Measurements from ENCODE around the gene GALC. TPM values are rescaled to one million over a fixed set of nuclear protein-coding genes. Genes with fewer than 3 reads are reported as not detected.

The GALC gene
- total RNA-seq, 4 donors from 2014 or later, result 11.8 to 40.2 (median 20.2) TPM

DNA sequence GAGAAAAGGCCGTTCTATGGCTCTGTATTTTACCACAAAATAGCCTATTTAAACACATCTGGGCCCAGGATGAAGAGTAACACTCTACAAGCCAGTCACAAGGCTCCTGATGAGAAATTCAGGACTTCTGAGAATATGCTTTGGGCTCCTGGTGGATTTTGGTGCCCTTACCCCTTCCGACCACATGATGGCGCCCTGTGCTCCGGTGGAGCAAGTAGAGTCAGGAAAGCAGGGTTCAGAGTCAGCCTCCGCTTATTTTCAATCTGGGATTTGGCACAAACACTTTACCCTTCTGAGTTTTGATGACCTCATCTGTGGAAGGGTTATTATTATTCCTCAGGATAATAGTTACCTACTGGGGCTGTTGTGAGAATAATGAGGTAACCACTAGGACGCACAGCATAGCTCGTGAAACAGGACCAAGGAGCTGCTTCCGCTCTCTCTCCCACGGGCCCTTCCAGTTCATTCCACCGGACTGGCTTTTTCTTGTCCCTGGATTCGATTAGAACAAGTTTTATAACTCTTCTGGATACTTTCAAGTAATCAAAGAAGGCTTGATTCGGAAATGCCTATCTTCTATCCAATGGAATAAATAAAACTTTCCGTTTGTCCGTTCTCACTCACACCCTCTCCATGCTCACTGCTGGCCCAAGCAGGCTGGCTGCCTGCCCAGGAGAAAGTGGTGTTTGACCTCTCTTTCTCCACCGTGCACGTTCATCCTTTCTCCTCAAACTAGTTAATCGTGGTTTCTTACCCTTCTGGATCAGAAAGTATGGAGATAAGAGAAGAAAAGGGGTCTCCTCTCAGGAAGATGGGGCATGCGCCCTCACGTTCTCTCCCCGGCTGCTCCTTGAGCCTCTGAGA lies 104.6 kb downstream of the GALC start:
- Histone ChIP-seq H3K27me3 (no peaks in the 10 kb centered on the region), H3K27ac (peak overlapping the region; percentile 46 to 56), H3K9me3 (no peaks in the 10 kb centered on the region), H3K36me3 (no peaks in the 10 kb centered on the region), H3K4me1 (no peaks in the 10 kb centered on the region), H3K4me3 (no peak overlapping the region)
- TF ChIP-seq POLR2A (IDR thresholded peaks at IDR 0.05), result no peak
- TF ChIP-seq, protein P1, sequence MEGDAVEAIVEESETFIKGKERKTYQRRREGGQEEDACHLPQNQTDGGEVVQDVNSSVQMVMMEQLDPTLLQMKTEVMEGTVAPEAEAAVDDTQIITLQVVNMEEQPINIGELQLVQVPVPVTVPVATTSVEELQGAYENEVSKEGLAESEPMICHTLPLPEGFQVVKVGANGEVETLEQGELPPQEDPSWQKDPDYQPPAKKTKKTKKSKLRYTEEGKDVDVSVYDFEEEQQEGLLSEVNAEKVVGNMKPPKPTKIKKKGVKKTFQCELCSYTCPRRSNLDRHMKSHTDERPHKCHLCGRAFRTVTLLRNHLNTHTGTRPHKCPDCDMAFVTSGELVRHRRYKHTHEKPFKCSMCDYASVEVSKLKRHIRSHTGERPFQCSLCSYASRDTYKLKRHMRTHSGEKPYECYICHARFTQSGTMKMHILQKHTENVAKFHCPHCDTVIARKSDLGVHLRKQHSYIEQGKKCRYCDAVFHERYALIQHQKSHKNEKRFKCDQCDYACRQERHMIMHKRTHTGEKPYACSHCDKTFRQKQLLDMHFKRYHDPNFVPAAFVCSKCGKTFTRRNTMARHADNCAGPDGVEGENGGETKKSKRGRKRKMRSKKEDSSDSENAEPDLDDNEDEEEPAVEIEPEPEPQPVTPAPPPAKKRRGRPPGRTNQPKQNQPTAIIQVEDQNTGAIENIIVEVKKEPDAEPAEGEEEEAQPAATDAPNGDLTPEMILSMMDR (IDR thresholded peaks at IDR 0.05), result peak in 1 of 4 experiments; percentile 16
- DNase-seq, result peak in 1 of 2 donors; percentile 39
- intact Hi-C loops (cut with DNase I; ENCODE audit: low total_unique reads), result no loop called here

DNA sequence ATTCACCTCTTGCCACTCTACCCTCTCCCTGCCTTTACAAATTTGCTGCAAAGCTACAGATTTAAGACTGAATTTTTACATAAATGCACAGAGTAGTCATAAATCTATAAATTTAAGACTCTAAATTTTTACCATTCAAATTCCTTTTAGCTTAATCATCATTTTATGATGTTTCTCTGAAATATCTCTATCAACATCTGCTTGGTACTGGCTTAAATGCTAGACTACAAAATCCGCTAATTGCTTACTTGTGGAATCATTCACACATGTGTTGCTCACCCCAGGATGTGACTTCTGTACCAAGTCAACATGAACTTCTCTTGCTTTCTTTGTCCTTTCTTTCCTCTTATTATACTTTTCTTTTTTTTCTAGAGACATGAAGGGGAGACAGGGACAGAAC lies 109.2 kb downstream of the GALC start:
- intact Hi-C loops (cut with DNase I; ENCODE audit: low total_unique reads), result no loop called here
- TF ChIP-seq, protein P1 (IDR thresholded peaks at IDR 0.05), result no peak
- TF ChIP-seq POLR2A (IDR thresholded peaks at IDR 0.05), result no peak
- no peaks in the 10 kb centered on the region for H3K4me1 ChIP-seq
- no peaks in the 10 kb centered on the region for H3K27me3 ChIP-seq
- no peak for DNase-seq
- H3K4me3 ChIP-seq, result no peak overlapping the region
- no peaks in the 10 kb centered on the region for H3K36me3 ChIP-seq
- no peaks in the 10 kb centered on the region for H3K9me3 ChIP-seq
- H3K27ac ChIP-seq, result no peak overlapping the region

Small RNA genes within 50 kb of the gene (small RNA-seq; reads per million reads assigned to genes)
- not detected for gene RNU6-835P

Other genes with a start within 250 kb of the GALC start
- gene GPR65, start 12.0 kb upstream of the GALC start, total RNA-seq, result 1 to 10 TPM in 2 of 4 donors, under 1 TPM in 2; 0.76 to 2.6 (median 1.6) TPM